Measurements from ENCODE around the gene NOC3L. TPM values are rescaled to one million over a fixed set of nuclear protein-coding genes. Genes with fewer than 3 reads are reported as not detected.

NOC3L gene
- polyA plus RNA-seq, 1 experiment, result 20.9 TPM

Other genes starting within 250 kb of the NOC3L start
- 4.1 and 4.7 TPM in 2 replicates for gene TBC1D12, start 39.6 kb upstream of the NOC3L start, polyA plus RNA-seq (2011; rRNA removed)
- gene HELLS, start 182.8 kb upstream of the NOC3L start, polyA plus RNA-seq (2011; rRNA removed), result 6.7 and 10.0 TPM in 2 replicates

All from AG04450 (cell line).